Measurements from ENCODE around the gene PDZK1IP1. TPM values are rescaled to one million over a fixed set of nuclear protein-coding genes. Genes with fewer than 3 reads are reported as not detected.

PDZK1IP1 gene
- total and polyA plus RNA-seq, 2 of the 13 experiments (the other 11 are each of a cell fraction or from before 2014, with no cell fraction given), result 0.24 to 1.6 TPM

DNA sequence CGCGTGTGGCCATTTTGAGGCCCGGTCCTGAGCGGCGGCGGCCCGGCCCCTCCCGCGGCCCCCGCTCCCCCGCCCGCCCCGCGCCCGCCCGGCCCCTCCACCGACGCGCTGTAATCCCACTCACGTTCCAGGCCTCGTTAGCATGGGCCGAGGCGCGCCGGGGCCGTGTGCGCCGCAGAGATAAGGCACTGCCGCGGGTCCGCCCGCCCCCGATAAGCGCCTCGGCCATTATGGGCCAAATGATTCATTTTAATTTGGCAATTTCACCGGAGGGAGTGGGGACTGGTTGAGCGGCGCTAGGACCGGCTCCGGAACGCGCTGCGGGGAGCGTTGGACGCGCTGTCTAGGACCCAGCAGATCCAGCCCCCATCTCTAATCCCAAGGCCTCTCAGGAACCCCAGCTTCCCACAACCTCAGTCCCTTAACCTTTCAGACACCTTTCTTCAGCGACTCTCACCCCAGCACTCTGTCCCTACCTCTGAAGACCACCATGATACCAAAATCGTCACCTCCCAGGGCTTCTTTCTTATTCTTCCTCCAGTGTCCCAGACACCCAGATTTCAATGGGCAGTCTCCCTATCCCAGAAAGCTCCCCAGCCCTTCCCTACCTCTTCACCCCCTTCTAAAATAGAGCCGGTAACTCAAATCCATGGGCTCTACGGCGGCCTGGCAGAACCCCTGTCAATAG is 42.5 kb upstream of the PDZK1IP1 start, which contains the start of gene TAL1 (continued):
- TF ChIP-seq, protein P1, sequence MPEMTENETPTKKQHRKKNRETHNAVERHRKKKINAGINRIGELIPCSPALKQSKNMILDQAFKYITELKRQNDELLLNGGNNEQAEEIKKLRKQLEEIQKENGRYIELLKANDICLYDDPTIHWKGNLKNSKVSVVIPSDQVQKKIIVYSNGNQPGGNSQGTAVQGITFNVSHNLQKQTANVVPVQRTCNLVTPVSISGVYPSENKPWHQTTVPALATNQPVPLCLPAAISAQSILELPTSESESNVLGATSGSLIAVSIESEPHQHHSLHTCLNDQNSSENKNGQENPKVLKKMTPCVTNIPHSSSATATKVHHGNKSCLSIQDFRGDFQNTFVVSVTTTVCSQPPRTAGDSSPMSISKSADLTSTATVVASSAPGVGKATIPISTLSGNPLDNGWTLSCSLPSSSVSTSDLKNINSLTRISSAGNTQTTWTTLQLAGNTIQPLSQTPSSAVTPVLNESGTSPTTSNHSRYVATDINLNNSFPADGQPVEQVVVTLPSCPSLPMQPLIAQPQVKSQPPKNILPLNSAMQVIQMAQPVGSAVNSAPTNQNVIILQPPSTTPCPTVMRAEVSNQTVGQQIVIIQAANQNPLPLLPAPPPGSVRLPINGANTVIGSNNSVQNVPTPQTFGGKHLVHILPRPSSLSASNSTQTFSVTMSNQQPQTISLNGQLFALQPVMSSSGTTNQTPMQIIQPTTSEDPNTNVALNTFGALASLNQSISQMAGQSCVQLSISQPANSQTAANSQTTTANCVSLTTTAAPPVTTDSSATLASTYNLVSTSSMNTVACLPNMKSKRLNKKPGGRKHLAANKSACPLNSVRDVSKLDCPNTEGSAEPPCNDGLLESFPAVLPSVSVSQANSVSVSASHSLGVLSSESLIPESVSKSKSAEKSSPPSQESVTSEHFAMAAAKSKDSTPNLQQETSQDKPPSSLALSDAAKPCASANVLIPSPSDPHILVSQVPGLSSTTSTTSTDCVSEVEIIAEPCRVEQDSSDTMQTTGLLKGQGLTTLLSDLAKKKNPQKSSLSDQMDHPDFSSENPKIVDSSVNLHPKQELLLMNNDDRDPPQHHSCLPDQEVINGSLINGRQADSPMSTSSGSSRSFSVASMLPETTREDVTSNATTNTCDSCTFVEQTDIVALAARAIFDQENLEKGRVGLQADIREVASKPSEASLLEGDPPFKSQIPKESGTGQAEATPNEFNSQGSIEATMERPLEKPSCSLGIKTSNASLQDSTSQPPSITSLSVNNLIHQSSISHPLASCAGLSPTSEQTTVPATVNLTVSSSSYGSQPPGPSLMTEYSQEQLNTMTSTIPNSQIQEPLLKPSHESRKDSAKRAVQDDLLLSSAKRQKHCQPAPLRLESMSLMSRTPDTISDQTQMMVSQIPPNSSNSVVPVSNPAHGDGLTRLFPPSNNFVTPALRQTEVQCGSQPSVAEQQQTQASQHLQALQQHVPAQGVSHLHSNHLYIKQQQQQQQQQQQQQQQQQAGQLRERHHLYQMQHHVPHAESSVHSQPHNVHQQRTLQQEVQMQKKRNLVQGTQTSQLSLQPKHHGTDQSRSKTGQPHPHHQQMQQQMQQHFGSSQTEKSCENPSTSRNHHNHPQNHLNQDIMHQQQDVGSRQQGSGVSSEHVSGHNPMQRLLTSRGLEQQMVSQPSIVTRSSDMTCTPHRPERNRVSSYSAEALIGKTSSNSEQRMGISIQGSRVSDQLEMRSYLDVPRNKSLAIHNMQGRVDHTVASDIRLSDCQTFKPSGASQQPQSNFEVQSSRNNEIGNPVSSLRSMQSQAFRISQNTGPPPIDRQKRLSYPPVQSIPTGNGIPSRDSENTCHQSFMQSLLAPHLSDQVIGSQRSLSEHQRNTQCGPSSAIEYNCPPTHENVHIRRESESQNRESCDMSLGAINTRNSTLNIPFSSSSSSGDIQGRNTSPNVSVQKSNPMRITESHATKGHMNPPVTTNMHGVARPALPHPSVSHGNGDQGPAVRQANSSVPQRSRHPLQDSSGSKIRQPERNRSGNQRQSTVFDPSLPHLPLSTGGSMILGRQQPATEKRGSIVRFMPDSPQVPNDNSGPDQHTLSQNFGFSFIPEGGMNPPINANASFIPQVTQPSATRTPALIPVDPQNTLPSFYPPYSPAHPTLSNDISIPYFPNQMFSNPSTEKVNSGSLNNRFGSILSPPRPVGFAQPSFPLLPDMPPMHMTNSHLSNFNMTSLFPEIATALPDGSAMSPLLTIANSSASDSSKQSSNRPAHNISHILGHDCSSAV (CRISPR knock-in tag; IDR thresholded peaks at IDR 0.05; ENCODE audit: borderline replicate concordance), result no peak
- TF ChIP-seq ZNF781 (CRISPR knock-in tag; IDR thresholded peaks at IDR 0.05; ENCODE audit: borderline replicate concordance, not compliant biosample characterization) (no peak), ZNF780A (CRISPR knock-in tag; IDR thresholded peaks at IDR 0.05) (no peak), CEBPG (CRISPR knock-in tag; IDR thresholded peaks at IDR 0.05) (no peak), ZNF343 (CRISPR knock-in tag; IDR thresholded peaks at IDR 0.05) (no peak), NR0B2 (CRISPR knock-in tag; IDR thresholded peaks at IDR 0.05) (no peak), ZNF510 (CRISPR knock-in tag; IDR thresholded peaks at IDR 0.05; ENCODE audit: low read depth) (no peak), ZNF546 (CRISPR knock-in tag; conservative IDR thresholded peaks at IDR 0.05) (no peak)

All from HepG2 (cell line).